Transverse colon (tissue), 4 donors: ENCODE results near the gene MC1R.

Experiments
- CTCF ChIP-seq, 5 experiments: fragments of 200-600 bp in 3 of 5; fragments of 450-650 bp in 2 of 5; sonication (generic) in 3 of 5; IDR thresholded peaks; 1 replicate in 2 of 5; 2 replicates in 3 of 5; pipeline ENCODE4 v1.5.1; 2016 to 2017; ENCODE audit warnings: antibody characterized with exemption in 5 of 5, inconsistent platforms in 3 of 5, mild to moderate bottlenecking in 2 of 5, moderate library complexity in 1 of 5
- POLR2A ChIP-seq: fragments of 450-650 bp; IDR thresholded peaks from one replicate; pipeline ENCODE4 v1.6.1; 2016; ENCODE audit warnings: antibody characterized with exemption, mild to moderate bottlenecking, moderate library complexity
- POLR2AphosphoS5 ChIP-seq, 3 donors: sonication (generic); formaldehyde crosslinking; IDR thresholded peaks; one replicate each; pipeline ENCODE4 v1.6.1; 2016; ENCODE audit warnings: antibody characterized with exemption in 3 of 3

DNA sequence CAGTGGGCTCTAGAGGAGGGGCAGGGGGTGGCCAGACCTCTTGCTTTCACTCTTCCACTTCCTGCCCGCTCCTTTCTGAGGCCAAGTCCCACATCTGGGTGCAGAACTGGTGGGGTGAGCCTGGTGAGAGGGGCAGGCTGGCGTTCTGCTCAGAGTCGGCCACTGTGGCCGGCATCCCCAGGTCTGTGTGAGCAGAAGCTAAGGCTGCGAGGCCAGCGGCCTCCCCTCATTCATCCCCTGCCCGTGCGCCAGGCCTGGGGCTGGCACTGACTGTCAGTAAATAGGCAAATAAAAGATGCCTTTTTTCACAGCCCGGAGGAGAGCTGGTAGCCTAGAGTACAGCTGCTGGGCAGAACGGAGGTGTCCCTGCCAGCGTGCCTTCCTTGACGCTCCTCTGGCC is 31.1 kb downstream of the MC1R start:
- TF ChIP-seq POLR2AphosphoS5 (IDR thresholded peaks at IDR 0.05) (no peak), POLR2A (no peak), CTCF (IDR thresholded peaks at IDR 0.05) (no peak)
